ENCODE results near the gene PNKP.

The PNKP gene

GRCh38 chr19:49890349-49891311 lies 23.3 kb upstream of the PNKP start:
- DNase-seq (ENCODE audit: low read depth) = peak; percentile 60

- peak; percentile 48 for DNase-seq (ENCODE audit: low read depth)
These were observed 22.4 kb upstream of the PNKP start for GRCh38 chr19:49889687-49890348.

GRCh38 chr19:49889038-49889686 lies 21.8 kb upstream of the PNKP start:
- no peak for DNase-seq (ENCODE audit: low read depth)

GRCh38 chr19:49888510-49888824 lies 21.1 kb upstream of the PNKP start:
- no peak for DNase-seq (ENCODE audit: low read depth)

- DNase-seq (ENCODE audit: low read depth) = no peak
These were observed 20.5 kb upstream of the PNKP start for GRCh38 chr19:49887665-49888509.

GRCh38 chr19:49887037-49887664 lies 19.8 kb upstream of the PNKP start:
- no peak for DNase-seq (ENCODE audit: low read depth)

GRCh38 chr19:49884760-49885159 lies 17.4 kb upstream of the PNKP start:
- no peak for DNase-seq (ENCODE audit: low read depth)

- no peak for DNase-seq (ENCODE audit: low read depth)
These were observed 16.7 kb upstream of the PNKP start for GRCh38 chr19:49884109-49884508.

- no peak for DNase-seq (ENCODE audit: low read depth)
These were observed 15.7 kb upstream of the PNKP start for GRCh38 chr19:49883094-49883493.

- no peak for DNase-seq (ENCODE audit: low read depth)
These were observed 15.3 kb upstream of the PNKP start for GRCh38 chr19:49882643-49883042.

- no peak for DNase-seq (ENCODE audit: low read depth)
These were observed 14.5 kb upstream of the PNKP start for GRCh38 chr19:49881672-49882394.

GRCh38 chr19:49881186-49881585 lies 13.8 kb upstream of the PNKP start:
- no peak for DNase-seq (ENCODE audit: low read depth)

- DNase-seq (ENCODE audit: low read depth) = no peak
These were observed 12.9 kb upstream of the PNKP start for GRCh38 chr19:49880162-49880869.

- DNase-seq (ENCODE audit: low read depth) = no peak
These were observed 12.0 kb upstream of the PNKP start for GRCh38 chr19:49879243-49879963.

GRCh38 chr19:49878744-49879070 lies 11.3 kb upstream of the PNKP start:
- no peak for DNase-seq (ENCODE audit: low read depth)

- peak; percentile 94 for DNase-seq (ENCODE audit: low read depth)
These were observed 10.7 kb upstream of the PNKP start for GRCh38 chr19:49877879-49878743.

GRCh38 chr19:49877020-49877878 lies 9.9 kb upstream of the PNKP start, which contains the start of the genes AKT1S1 and TBC1D17:
Gene AKT1S1, minus strand, starts transcription at chr19:49877355. Its CDS starts 4,060 bp downstream, at chr19:49873295.
Gene TBC1D17, plus strand, starts transcription at chr19:49877702. Its CDS starts 22 bp downstream, at chr19:49877724.
- DNase-seq (ENCODE audit: low read depth) = peak; percentile 97
